ENCODE data around the gene UTP4.
"Not testable (repeated sequence)": the region's sequence is repeated elsewhere in the genome, so short reads cannot be mapped to it uniquely, and the experiment has no call there.

Gene UTP4

GRCh38 chr16:69131839-69132423 lies 518 bp upstream of the UTP4 start:
- DNase-seq, result peak; percentile 88

GRCh38 chr16:69133373-69133954 lies 1.0 kb downstream of the UTP4 start:
- DNase-seq, result no peak

- no peak for DNase-seq
Observed at GRCh38 chr16:69138608-69139007, 6.2 kb downstream of the UTP4 start.

GRCh38 chr16:69139464-69139863 lies 7.0 kb downstream of the UTP4 start:
- DNase-seq, result not testable (repeated sequence)

GRCh38 chr16:69141014-69141413 lies 8.6 kb downstream of the UTP4 start:
- no peak for DNase-seq

- DNase-seq, result no peak
Observed at GRCh38 chr16:69141936-69142335, 9.5 kb downstream of the UTP4 start.

- DNase-seq, result no peak
Observed at GRCh38 chr16:69143116-69143515, 10.7 kb downstream of the UTP4 start.

- DNase-seq, result no peak
Observed at GRCh38 chr16:69145658-69146057, 13.2 kb downstream of the UTP4 start.

GRCh38 chr16:69149621-69150020 lies 17.2 kb downstream of the UTP4 start:
- DNase-seq, result not testable (repeated sequence)

GRCh38 chr16:69150146-69150865 lies 17.9 kb downstream of the UTP4 start:
- peak; percentile 50 for DNase-seq

GRCh38 chr16:69157196-69157595 lies 24.7 kb downstream of the UTP4 start:
- no peak for DNase-seq

GRCh38 chr16:69160192-69160591 lies 27.7 kb downstream of the UTP4 start:
- no peak for DNase-seq

- DNase-seq, result no peak
Observed at GRCh38 chr16:69165584-69165983, 33.1 kb downstream of the UTP4 start.

- peak; percentile 83 for DNase-seq
Observed at GRCh38 chr16:69166221-69166833, 33.9 kb downstream of the UTP4 start.

- no peak for DNase-seq
Observed at GRCh38 chr16:69166946-69167930, 34.8 kb downstream of the UTP4 start.

- no peak for DNase-seq
Observed at GRCh38 chr16:69169051-69169450, 36.6 kb downstream of the UTP4 start.

- no peak for DNase-seq
Observed at GRCh38 chr16:69169607-69170352, 37.3 kb downstream of the UTP4 start.

- DNase-seq, result no peak
Observed at GRCh38 chr16:69171325-69172084, 39.1 kb downstream of the UTP4 start.

- no peak for DNase-seq
Observed at GRCh38 chr16:69176033-69176800, 43.8 kb downstream of the UTP4 start.

- no peak for DNase-seq
Observed at GRCh38 chr16:69179328-69180010, 47.0 kb downstream of the UTP4 start.

All from stimulated activated CD8-positive, alpha-beta memory T cell treated with anti-CD3 and anti-CD28 coated beads, Interleukin-4, amount 100 ng/mL, for 48 hours (primary cell).